Inferior parietal cortex (tissue), 1 donor: Measurements from ENCODE around the gene KITLG.
"Not testable (repeated sequence)": the region's sequence is repeated elsewhere in the genome, so short reads cannot be mapped to it uniquely, and the experiment has no call there.

ENCODE experiments used
- DNase-seq: peaks from one replicate; pipeline ENCODE4 v3.0.0-alpha.2; 2016; ENCODE audit errors: extremely low spot score

Gene KITLG

DNA sequence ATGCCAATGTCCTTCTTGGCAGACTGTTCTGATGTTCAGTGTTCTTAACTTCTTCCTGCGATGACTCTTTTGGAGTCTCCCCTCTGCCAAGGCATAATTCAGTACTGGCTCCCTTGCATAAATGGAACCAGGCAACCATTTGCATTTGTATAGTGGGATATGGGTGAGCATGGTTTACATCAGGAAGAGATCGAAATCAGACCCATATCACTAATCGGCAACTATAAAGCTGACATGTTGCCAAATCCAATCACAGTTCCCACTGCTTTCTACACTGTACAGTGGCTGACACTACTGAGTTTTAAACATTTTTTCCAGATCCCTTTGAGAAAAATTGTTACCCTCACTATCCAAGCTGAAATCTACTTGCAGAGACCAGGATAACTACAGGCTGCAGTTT, 83.8 kb downstream of the KITLG start:
- peak; percentile 23 for DNase-seq

DNA sequence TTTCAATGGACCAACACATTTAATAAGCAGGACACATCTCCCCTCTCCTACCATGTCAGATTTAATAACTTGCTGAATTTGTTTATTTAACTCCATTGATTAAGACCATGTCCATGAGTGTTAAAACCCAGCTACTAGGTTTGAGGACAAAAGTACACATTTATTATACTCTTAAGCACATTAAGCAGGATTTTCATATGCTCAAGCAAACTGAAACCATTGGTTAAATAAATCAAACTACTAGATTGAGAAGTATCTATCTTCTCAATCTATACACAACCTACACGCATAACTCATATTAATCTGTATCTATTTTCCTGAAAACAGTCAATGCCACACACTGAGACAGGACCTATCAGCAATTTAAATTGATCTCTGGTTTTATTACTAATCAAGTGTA, 85.2 kb downstream of the KITLG start:
- no peak for DNase-seq

DNA sequence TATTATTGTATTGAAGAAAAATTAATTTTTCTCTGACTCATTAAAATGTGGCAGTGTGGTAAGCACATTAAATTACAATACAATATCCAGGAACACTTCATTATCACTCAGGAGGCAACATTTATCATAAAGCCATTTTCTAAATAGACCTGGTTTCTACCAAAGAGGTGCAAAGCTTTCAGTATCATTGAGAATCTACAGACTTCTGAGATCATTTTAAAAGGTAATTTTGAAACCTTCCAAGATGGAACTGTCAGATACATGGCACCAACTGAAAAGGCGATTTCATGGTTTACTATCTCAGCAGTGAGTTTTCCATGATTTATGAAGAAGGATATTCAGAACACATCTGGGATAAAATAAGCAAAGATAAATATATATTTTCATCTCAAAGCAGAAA, 85.8 kb downstream of the KITLG start:
- no peak for DNase-seq

DNA sequence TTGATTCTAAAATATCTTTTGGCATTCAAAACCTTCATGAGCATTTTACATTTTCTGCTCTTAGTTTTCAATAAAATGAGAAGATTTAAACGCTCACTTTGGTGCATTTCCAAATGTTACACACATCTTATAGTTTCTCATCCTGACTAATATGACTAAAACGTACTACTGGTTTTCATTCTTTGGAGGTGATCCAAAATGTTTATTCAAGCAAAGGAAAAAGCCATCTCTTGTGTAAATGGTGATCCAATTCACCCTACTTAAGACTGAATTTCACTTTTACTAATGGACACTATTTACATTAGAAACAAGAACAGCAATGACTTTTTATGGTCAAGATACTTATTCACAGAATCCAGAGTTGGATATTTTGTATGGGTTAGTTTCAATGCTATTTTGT, 86.6 kb downstream of the KITLG start:
- DNase-seq = no peak

DNA sequence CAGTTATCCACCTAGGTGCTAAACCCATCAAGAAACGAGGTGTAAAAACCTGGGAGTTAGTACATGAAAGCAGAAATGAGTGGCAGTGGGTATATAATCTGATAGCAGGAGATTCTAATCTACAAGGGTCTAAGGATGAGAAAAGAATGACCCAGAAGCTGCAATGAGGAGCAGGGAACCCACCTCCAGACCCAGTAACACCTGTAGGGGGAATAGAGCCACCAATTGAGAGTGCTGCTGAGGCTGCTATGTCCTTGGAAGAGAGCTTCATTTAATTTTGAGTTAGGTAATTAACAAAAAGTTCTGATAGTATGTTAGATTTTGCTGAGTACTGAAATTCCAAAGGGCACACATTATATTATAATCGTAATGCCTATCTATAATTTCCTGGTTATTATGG, 89.8 kb downstream of the KITLG start:
- no peak for DNase-seq

DNA sequence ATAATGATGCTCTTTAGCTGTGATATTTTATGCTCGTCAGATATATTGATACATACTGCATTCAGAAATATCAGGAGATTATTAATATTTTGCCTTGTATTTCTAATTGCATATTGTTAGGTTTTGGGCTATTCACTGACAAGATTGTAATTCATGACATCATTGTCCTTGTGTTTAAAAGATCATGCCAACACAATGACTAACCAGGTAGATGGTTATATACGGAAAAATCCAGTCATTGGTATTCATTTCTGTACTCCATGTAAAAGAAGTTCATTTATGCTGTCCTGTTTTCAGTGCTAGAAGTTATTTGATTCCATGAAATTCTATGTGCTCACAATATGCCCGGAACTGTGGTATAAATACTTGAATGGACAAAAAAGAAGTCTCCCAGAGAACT, 107.5 kb downstream of the KITLG start:
- no peak for DNase-seq

DNA sequence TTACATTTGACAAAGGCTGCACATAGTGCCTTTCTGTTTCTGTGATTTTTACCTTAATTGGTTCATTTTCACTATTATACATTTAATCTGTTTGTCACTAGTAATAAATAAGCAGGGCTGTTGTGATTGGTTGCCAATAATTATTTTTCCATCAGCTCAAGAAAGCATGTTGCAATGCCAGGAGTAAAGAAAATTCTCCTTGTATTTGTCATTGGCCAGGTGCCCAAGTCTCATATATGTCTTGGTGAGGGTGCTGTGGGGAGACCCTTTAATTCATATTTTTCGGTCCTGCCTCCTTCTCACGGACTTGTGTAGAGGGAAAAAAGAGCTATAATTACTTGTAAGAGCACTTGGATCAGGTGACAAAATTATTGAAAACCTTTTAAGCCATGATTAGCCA, 108.0 kb downstream of the KITLG start:
- no peak for DNase-seq

DNA sequence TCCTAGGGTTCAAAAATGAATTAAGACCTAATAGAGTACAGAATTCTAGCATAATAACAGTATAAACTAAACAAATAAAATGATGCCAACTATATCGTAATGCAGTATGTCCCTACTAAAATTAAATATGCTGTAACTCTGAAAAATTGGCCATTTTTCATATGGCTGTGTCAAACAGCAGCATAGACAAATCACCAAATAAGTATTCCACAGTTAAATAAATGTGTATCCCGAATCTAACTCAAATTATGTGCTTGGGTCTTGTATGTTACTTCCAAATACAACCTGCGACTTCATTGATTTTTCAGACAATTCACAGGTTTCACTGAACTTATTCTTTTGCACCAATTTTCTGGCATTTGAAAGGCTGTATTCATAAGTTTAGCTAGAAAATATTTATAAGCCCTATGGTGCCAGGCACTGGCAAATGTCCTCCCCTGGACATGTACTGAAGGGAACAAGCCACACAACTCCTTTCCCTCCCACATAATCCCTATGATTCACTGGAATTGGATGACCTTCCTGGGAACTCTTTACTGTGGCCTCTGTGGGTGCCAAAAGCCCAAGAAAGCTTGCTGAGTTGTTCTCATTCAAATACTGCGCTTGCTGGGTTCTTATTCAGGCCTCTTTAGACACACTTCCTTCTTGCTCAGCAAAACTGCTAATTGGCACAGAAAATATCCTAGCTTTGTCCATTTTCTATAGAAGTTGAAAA, 108.8 kb downstream of the KITLG start:
- DNase-seq = no peak

DNA sequence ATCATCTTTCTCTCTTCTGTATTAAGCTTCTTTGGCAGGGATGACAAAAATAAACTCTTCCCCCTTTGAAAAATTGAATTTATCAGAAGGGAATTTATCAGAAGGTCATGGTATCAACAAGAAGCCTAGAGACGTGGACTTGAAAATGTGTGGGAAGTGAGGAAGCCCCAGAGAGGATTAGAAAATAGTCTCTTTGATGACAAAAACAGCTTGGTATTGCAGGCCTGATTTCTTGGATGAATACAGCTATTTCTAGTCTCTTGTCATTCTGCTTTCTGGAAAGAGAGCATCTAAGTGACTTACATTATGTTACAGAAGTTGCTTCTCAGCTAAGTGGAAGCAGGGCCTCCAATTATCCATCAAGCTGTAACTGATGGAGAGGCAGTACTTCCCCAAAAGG, 111.1 kb downstream of the KITLG start:
- no peak for DNase-seq

DNA sequence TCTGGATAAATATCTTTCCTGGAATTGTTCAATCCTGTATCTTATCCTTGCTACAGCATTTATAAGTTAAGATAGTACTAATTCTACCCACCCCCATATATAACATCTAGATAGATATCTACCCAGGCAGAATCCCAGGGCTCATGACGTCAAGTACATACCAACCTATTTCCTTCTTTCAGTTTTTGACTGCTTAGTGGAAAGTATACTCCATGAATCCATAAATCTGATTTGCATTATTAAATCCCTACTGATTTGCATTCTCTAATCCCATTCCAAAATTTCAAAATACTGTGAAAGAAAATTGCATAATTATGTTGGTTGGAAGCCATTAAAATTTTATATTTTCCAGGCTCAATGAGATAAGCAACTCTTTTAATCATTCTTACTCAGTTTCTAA, 111.7 kb downstream of the KITLG start:
- DNase-seq = no peak

DNA sequence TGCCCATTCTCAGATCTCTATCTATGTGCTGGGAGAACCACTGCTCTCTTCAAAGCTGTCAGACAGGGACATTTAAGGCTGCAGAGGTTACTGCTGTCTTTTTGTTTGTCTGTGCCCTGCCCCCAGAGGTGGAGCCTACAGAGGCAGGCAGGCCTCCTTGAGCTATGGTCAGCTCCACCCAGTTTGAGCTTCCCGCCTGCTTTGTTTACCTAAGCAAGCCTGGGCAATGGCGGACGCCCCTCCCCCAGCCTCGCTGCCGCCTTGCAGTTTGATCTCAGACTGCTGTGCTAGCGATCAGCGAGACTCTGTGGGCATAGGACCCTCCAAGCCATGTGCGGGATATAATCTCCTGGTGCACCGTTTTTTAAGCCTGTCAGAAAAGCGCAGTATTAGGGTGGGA, 113.6 kb downstream of the KITLG start:
- not testable (repeated sequence) for DNase-seq

DNA sequence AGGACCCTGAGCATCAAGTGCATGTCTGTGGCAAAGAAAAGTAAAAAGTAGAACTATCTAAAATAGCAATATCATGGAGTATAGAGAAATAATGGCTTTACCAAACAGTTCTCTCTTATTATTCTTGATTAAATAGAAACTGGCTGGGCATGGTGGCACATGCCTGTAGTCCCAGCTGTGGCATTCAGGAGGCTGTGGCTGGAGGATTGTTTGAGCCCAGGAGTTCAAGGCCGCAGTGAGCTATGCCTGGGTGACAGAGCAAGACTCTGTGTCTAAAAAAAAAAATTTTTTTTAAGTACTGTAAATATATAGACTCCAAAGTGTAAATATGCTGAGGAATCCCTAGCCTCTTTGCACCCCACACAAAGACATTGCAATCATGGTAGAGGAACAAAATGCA, 121.9 kb downstream of the KITLG start:
- no peak for DNase-seq

DNA sequence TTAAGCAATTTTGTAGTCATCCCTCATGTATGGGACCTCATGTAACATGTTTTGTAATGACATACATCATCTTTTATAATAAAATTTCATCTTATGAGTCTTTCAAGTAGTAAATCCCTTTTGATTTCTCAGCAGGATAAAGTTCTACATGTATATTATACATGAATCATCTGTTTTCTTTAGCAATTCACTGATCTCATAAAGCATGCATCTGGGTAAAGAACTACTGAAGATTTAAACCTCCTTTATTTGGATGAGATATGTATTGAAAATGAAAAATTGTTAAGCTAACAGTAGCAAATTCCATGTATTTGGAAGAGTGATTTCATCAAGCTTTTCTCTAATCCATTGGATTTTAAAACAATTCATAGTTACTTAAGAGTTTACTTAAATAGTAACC, 126.9 kb downstream of the KITLG start:
- no peak for DNase-seq

DNA sequence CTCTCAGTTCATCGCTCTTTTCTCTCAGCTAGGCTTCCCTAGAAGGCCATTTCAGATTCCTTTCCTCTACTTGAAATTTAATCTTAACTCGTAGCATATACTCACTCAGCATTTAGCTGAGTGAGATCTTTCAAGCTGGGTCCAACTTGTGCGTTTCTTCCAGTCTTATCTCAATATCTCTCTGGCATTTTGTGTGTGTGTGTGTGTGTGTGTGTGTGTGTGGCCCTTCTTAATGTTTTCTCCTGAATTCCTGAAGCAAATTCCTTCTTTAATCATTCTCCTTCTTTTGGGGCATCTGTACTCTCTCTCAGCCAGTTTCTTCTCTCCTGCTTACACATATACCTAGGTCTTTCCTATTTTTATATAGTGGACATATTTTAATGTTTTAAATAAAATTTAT, 129.1 kb downstream of the KITLG start:
- DNase-seq = no peak

DNA sequence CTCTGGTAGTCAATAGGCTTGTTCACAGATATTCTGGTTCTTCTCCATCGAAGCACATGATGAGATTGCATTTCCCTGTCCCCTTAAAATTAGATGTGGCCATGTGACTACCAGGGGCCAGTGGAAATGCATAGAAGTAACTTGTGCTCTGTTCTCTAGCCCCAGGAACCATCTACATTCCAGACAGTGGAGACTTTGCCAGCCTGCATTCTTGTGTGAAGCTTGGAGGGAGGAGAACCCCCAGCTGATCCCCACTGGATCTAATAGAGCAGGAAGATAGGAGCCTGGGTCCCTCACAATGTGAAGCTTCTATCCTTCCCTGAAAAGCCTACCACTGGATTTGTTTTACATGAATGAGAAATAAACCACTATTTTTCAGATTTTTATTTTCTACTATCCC, 130.1 kb downstream of the KITLG start:
- no peak for DNase-seq

DNA sequence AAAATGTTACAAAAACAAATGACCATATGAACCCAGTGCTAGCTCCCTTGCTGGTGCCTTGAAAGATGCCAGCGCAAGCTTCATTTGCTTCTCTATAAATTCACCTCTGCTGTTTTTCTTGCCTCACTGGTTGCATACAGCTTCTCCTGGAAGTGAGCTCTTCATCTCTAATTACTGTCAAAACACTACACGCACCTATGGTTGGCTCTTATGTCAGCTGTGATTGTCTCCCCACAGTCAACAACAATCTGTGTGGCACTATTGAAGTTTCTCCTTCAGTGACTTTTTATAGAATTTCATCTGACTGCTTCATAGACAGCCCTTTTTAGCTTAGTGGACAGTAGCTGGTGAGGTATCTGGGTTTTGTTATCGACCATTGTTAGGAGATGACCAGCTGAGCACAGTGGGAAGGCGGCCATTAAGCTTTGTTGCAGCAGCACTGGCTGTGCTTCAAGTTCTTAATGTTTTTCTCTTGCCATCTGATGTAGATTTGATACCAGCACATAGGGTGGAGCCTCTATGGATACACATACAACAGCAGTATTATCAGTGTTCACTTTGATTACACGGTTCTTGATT, 131.8 kb downstream of the KITLG start:
- DNase-seq = no peak

DNA sequence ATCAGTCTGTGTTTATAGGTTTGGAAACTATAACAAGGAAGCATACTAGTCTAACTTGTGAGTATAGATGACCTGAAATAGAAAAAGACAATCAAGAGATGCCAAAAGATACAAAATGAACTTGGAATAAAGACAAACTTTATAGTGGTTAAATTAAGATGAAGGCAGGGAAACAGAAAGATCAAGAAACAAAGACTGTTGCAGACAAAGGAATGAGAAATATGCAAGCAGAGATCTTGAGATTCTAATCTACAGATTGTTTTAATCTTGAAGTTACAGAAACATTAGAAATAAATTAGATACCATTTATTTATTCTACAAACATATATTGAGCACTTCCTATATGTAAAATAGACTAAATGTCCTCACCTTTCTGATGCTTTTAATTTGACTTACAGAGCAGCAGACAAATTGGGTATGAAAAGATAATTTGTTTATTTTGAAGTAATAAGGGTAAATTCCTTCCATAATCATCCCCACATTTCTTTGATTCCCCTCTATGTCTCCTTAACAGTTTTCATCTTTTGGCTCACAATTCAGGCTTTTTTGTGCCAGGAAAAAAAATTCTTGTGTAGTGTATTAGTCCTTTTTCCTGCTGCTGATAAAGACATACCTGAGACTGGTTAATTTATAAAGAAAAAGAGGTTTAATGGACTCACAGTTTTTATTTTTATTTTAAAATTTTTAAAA, 134.4 kb downstream of the KITLG start:
- DNase-seq = no peak

DNA sequence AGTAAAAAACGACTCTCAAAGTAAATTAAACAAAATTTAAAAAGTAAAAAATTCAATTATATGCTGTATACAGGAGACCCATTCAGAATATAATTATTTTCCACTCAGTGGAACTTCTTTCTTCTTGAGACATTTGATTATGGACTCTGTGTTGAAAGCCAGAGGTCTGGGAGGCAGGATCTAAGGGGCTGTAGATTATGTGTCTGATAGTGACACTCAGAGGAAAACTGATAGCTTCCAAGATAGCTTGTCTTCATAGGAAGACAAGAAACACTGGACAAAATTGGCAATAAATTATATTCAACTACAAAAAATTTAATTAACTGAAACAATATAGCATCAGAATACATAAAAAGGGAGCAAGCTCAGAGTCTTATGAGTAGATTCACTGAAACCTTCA, 135.8 kb downstream of the KITLG start:
- no peak for DNase-seq
